Lower leg skin (tissue), 4 donors: ENCODE results near the gene GLP2R. TPM values are rescaled to one million over a fixed set of nuclear protein-coding genes. Genes with fewer than 3 reads are reported as not detected.

Experiments used
- DNase-seq, 2 donors: peaks; one replicate each; pipeline ENCODE4 v3.0.0-alpha.2; 2019; ENCODE audit warnings: low spot score in 2 of 2
- H3K4me3 ChIP-seq: fragments of 200-600 bp; sonication (generic); 2 replicates; pipeline ENCODE4 v1.5.1; 2017; ENCODE audit warnings: mild to moderate bottlenecking, low read depth; ENCODE audit not compliant: poor library complexity, severe bottlenecking
- CTCF ChIP-seq, 3 donors: fragments of 450-650 bp; IDR thresholded peaks; one replicate each; pipeline ENCODE4 v1.5.1; 2016; ENCODE audit warnings: antibody characterized with exemption in 3 of 3, mild to moderate bottlenecking in 3 of 3, moderate library complexity in 2 of 3
- POLR2A ChIP-seq, 2 donors: fragments of 450-650 bp; IDR thresholded peaks; one replicate each; pipeline ENCODE4 v1.6.1; 2016 to 2017; ENCODE audit warnings: antibody characterized with exemption in 2 of 2, mild to moderate bottlenecking in 1 of 2, moderate library complexity in 1 of 2
- WGBS, 2 donors: methylation state at CpG; one replicate each; pipeline ENCODE4 v1.1.5; 2018; 5-methylcytosine and 5-hydroxymethylcytosine counted together
- intact Hi-C: fragments of 100-400 bp; cut with DNase I; formaldehyde crosslinking; loops from one replicate; pipeline ENCODE4 v1.15.0; 2023; ENCODE audit warnings: low total_unique reads
- total RNA-seq, 4 donors: library from RNA; depleted of rRNA; stranded (reverse); fragments of >200 nt; gene quantifications; one replicate each; pipeline ENCODE4 v1.1.0, GENCODE V29; 2016

GLP2R gene
- total RNA-seq, 4 donors from 2014 or later: 1.9 TPM; not detected in 3

- intact Hi-C loops: no loop called here
- no peak overlapping the region for H3K4me3 ChIP-seq
- peak in 1 of 2 donors; percentile 92 for DNase-seq
- WGBS, 2 donors: 52 to 74% methylated on average over 9 to 13 of the region's 13 CpGs
- TF ChIP-seq CTCF (IDR thresholded peaks at IDR 0.05): no peak
Observed at GRCh38 chr17:9937241-9937761, 111.6 kb downstream of the GLP2R start.

- no peak for DNase-seq
- intact Hi-C loops: no loop called here
- TF ChIP-seq POLR2A (IDR thresholded peaks at IDR 0.05): no peak
- no peak for TF ChIP-seq CTCF (IDR thresholded peaks at IDR 0.05)
- WGBS, 2 donors: 79 to 87% methylated on average over 9 of the region's 9 CpGs
- no peak overlapping the region for H3K4me3 ChIP-seq
Observed at GRCh38 chr17:9937901-9938300, 112.2 kb downstream of the GLP2R start.

- DNase-seq: no peak
- TF ChIP-seq CTCF (IDR thresholded peaks at IDR 0.05) (no peak), POLR2A (IDR thresholded peaks at IDR 0.05) (no peak)
- 83 to 88% methylated on average over 1 of the region's 1 CpG for WGBS, 2 donors
- intact Hi-C loops: no loop called here
- H3K4me3 ChIP-seq: no peak overlapping the region
Observed at GRCh38 chr17:9938764-9939163, 113.0 kb downstream of the GLP2R start.

GRCh38 chr17:9940841-9941240, 115.1 kb downstream of the GLP2R start:
- intact Hi-C loops: no loop called here
- no peak for DNase-seq
- H3K4me3 ChIP-seq: no peak overlapping the region
- TF ChIP-seq POLR2A (IDR thresholded peaks at IDR 0.05): no peak
- TF ChIP-seq CTCF (IDR thresholded peaks at IDR 0.05): no peak
- 65 to 75% methylated on average over 8 to 9 of the region's 9 CpGs for WGBS, 2 donors

- no peak for DNase-seq
- intact Hi-C loops: no loop called here
- no peak for TF ChIP-seq POLR2A (IDR thresholded peaks at IDR 0.05)
- no peak for TF ChIP-seq CTCF (IDR thresholded peaks at IDR 0.05)
- no peak overlapping the region for H3K4me3 ChIP-seq
- WGBS, 2 donors: 86 to 92% methylated on average over 13 of the region's 13 CpGs
Observed at GRCh38 chr17:9941305-9941704, 115.6 kb downstream of the GLP2R start.

Other genes starting within 250 kb of the GLP2R start
- gene CFAP52, start 249.3 kb upstream of the GLP2R start, total RNA-seq: under 1 TPM in 1 of 4 donors, not detected in 3; 0.29 TPM
- 1 to 10 TPM; 4.4 to 6.5 (median 4.4) TPM for gene USP43, start 180.4 kb upstream of the GLP2R start, total RNA-seq
- gene DHRS7C, start 34.3 kb upstream of the GLP2R start, total RNA-seq: not detected
- not detected for gene GSG1L2, start 3.8 kb upstream of the GLP2R start, total RNA-seq
- gene RCVRN, start 79.3 kb downstream of the GLP2R start, total RNA-seq: 1 to 10 TPM in 1 of 4 donors, under 1 TPM in 3; 0.06 to 1.1 (median 0.24) TPM